ENCODE data around the gene WDFY4.
"Not testable (repeated sequence)": the region's sequence is repeated elsewhere in the genome, so short reads cannot be mapped to it uniquely, and the experiment has no call there.

WDFY4 gene

DNA sequence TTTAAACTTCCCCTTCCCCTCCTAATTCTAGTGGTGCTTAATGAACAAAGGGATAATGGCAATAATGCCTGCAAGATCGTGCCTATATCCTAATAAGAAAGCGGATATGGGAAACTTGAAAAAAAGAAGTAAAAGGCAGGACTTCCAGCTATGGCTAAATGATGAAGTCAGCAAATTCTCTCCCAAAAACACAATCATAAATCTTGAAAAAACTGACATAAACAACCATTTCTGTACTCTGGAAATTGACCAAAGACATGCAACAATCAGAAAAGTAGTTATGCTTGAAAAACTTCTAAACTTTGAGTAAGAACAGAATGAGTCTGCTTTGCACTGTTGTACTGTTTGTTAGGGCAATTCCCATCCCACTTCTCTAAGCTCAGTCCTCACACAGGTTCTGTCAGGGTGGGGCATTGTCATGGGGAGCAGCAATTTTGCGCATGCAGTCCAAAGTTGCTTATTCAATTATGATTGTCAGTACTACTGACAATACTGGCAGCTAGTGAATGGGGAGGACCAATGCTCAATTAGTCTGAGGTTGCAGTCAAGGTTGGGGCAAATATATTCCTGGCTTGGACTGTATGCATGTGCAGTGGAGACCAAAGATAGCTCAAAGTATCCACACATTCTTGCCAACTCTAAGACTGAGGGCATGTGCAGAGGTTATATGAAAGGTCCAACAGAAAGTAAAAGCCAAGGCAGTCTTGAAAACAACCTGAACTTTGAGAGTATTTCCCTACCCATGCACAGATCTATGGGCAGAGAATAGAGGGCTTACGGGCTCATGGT lies 45.7 kb upstream of the WDFY4 start:
- TF ChIP-seq, protein P1, sequence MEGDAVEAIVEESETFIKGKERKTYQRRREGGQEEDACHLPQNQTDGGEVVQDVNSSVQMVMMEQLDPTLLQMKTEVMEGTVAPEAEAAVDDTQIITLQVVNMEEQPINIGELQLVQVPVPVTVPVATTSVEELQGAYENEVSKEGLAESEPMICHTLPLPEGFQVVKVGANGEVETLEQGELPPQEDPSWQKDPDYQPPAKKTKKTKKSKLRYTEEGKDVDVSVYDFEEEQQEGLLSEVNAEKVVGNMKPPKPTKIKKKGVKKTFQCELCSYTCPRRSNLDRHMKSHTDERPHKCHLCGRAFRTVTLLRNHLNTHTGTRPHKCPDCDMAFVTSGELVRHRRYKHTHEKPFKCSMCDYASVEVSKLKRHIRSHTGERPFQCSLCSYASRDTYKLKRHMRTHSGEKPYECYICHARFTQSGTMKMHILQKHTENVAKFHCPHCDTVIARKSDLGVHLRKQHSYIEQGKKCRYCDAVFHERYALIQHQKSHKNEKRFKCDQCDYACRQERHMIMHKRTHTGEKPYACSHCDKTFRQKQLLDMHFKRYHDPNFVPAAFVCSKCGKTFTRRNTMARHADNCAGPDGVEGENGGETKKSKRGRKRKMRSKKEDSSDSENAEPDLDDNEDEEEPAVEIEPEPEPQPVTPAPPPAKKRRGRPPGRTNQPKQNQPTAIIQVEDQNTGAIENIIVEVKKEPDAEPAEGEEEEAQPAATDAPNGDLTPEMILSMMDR (IDR thresholded peaks at IDR 0.05; ENCODE audit: borderline replicate concordance, insufficient read depth, low read depth, low read length), result no peak
- no peak overlapping the region for H3K4me3 ChIP-seq (ENCODE audit: low read depth, low read length)

DNA sequence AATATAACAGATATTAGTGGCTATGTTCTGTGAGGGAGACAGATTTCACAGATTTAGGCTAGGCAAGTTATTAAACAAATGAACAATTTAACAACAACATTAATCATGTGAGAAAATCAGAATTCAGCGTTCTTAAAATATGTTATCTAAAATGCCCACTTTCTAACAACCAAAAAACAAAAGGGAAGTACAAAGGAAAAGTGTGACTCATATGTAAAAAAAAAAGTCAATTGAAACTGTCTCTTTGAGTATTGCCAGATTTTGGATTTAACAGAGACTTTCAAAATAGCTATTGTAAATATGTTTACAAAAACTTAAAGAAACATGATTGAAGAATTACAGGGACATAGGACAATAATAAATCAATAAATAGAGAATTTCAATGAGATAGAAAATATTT lies 45.0 kb upstream of the WDFY4 start:
- TF ChIP-seq, protein P1 (IDR thresholded peaks at IDR 0.05; ENCODE audit: borderline replicate concordance, insufficient read depth, low read depth, low read length), result no peak

DNA sequence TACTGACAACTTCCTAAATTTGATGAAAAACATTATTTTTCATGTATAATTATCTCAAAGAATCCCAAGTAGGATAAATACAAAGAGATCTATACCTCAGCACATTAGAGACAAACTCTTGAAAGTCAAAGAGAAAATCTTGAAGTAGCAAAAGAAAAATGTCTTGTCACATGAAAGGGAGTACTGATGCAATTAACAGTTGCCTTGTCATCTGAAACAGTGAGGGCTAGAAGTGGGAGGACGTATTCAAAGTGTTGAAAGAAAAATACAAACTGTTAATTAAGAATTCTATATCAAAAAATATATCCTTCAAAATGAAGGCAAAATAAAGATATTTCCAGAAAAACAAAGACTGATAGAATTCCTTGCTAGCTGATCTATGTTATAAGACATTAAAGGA lies 44.3 kb upstream of the WDFY4 start:
- TF ChIP-seq, protein P1 (IDR thresholded peaks at IDR 0.05; ENCODE audit: borderline replicate concordance, insufficient read depth, low read depth, low read length), result no peak
- no peak overlapping the region for H3K4me3 ChIP-seq (ENCODE audit: low read depth, low read length)

More for the DNA sequence above, 45.0 kb upstream of the WDFY4 start:
- no peak overlapping the region for H3K4me3 ChIP-seq (ENCODE audit: low read depth, low read length)

DNA sequence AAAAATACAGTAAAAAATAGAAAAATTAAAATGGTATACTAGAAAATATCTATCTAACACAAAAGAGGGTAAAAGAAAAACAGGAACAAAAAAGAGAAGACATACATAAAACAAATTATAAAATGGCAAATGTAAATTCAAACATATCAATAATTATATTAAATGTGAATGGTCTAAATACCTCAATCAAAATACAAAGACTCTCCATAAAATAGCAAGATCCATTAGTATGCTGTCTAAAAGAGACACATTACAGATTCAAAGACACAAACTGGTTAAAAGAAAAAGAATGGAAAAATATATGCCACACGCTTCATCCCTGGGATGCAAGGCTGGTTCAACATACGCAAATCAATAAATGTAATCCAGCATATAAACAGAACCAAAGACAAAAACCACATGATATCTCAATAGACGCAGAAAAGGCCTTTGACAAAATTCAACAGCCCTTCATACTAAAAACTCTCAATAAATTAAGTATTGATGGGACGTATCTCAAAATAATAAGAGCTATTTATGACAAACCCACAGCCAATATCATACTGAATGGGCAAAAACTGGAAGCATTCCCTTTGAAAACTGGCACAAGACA lies 43.5 kb upstream of the WDFY4 start:
- not testable (repeated sequence) for H3K4me3 ChIP-seq (ENCODE audit: low read depth, low read length)

DNA sequence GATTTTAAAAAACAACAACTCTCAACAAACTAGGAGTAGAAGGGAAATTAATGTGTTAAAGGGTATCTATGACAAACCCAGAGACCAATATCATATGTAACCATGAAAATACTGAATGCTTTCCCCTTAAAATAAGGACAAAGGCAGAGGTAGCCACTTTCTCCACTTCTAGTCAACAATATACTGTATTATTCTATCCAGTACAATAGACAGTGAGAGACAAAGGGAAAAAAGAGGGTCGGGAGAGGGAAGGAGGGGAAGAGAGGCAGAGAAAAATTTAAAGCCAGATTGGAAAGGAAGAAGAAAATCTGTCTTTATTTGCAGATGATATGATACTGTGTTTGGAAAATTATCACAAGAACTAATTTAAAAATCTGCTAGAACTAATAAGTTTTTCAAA lies 39.1 kb upstream of the WDFY4 start:
- H3K4me3 ChIP-seq (ENCODE audit: low read depth, low read length), result no peak overlapping the region
- TF ChIP-seq, protein P1 (IDR thresholded peaks at IDR 0.05; ENCODE audit: borderline replicate concordance, insufficient read depth, low read depth, low read length), result no peak

DNA sequence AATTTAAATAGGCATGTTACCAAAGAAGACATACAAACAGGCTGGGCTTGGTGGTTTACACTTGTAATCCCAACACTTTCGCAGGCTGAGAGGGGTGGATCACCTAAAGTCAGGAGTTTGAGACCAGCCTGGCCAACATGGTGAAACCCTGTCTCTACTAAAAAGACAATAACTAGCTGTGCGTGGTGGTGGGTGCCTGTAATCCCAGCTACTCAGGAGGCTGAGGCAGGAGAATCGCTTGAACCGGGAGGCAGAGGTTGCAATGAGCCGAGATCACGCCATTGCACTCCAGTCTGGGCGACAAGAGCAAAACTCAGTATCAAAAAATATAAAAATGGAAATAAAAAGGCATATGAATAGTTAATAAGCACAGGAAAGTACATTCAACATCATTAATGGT lies 37.6 kb upstream of the WDFY4 start:
- not testable (repeated sequence) for H3K4me3 ChIP-seq (ENCODE audit: low read depth, low read length)

DNA sequence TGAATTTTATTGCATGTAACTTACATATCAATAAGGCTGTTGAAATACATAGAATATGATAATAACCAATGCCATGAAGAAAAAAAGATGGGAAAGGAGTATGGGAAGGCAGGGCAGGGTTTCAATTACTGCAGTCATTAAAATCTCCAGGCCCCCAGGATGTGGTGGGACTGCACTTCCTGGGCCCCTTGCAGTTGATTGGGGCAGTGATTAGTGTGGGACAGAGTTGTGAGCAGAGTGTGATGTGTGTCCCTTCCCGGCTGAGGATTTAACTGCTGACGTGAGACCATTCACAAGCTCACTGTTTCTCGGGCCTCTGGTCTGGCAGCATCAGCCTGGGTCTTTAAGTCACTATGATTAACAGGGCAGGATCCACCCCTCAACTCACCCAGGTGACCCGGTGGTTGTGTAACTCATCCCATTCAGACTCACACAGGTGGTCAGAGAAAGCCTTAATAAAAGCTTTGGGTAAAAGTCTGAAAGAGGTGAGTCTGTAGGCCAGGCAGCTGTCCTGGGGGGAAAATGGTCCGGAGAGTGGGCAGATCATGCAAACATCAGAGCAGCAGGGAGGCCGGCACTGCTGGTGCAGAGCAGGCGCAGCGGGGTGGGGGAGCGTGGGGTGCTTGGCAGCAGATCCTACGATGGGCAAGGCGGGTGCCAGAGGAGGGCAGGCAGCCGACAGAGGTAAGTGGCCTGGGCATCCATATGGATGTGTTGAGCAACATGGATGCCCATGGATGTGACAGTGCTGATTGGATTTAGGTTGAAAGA lies 36.3 kb upstream of the WDFY4 start:
- TF ChIP-seq, protein P1 (IDR thresholded peaks at IDR 0.05; ENCODE audit: borderline replicate concordance, insufficient read depth, low read depth, low read length), result no peak

More for the DNA sequence above, 36.3 kb upstream of the WDFY4 start:
- H3K4me3 ChIP-seq (ENCODE audit: low read depth, low read length), result no peak overlapping the region

Data from GM12875 (cell line).